Measurements from ENCODE around the gene NME2.

NME2 gene

DNA sequence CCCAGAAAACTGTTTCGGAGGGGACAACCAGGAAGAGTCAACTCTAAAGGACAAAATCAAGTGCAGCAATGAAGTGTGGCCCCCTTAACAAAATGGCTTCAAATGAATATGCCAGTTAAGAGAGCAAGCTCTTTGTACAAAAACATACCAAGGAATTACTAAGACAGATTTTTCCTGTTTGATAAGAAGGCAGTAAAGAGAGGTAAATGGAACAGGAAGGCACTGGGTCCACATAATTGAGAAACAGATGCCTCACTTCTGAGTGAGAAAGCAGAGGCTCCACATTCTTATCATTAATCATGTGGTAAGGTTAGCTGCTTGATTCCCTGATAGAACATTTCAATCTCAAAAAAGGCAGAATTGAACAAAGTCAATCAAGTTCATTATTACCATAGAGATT, 48.7 kb downstream of the NME2 start:
- no peak for DNase-seq

GRCh38 chr17:51217946-51218345, 51.7 kb downstream of the NME2 start:
- DNase-seq = no peak

GRCh38 chr17:51221322-51221721, 55.1 kb downstream of the NME2 start:
- DNase-seq = no peak

All from activated gamma-delta T cell (primary cell).